OCI-LY7 (cell line): ENCODE data around the gene ATG12.

ENCODE experiments used
- CTCF ChIP-seq: fragments of 200-600 bp; sonication (generic); conservative IDR thresholded peaks from 2 replicates; pipeline ENCODE4 v1.5.1; 2014; ENCODE audit warnings: mild to moderate bottlenecking, antibody characterized with exemption, low read length, moderate library complexity, mixed read lengths
- EZH2phosphoT487 ChIP-seq: fragments of 200-600 bp; sonication (generic); IDR thresholded peaks from 2 replicates; pipeline ENCODE4 v1.6.1; 2018; ENCODE audit warnings: low read depth, borderline replicate concordance, mild to moderate bottlenecking, mixed run types, antibody characterized with exemption, low read length, moderate library complexity, mixed read lengths

GRCh38 chr5:115787426-115787825 lies 53.9 kb downstream of the ATG12 start:
- no peak for TF ChIP-seq CTCF
- TF ChIP-seq EZH2phosphoT487, result no peak
